ENCODE results near the gene IRAK1.

Gene IRAK1

DNA sequence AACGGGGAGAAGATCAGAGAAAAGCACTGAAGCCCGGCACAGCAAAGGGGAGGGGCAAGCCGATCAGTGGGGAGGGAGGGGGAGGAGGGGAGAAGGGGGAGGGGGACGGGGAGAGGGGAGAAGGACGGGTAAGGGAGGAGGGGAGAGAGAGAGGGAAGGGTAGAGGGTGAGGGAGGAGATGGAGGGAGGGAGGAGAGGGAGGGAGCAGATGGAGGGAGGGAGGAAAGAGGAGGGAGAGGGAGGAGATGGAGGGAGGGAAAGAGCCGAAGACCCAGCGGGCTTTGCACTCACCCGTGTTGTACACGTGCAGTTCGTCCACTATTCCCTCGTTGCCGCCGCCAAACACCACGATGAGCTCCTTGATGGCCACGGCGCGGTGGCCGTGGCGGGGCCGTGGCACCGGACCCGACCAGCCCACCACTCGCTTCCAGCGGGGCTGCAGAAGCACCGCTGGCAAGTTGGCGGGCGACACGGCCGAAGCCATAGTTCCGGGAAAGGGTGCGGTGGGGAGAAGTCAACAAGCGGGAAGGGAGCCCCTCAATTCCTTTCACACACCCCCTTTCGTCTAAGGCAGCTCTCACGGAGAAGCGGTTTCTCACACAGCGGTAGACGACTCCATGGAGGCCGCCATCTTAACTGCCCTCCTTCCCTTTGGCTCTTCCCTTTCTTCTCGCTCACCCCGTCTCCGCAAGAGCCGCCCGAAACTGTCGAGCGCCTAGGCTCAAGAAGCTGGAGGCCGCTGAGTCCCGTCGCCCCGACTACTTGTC is 49.2 kb downstream of the IRAK1 start (continued):
- TF ChIP-seq, protein P1, sequence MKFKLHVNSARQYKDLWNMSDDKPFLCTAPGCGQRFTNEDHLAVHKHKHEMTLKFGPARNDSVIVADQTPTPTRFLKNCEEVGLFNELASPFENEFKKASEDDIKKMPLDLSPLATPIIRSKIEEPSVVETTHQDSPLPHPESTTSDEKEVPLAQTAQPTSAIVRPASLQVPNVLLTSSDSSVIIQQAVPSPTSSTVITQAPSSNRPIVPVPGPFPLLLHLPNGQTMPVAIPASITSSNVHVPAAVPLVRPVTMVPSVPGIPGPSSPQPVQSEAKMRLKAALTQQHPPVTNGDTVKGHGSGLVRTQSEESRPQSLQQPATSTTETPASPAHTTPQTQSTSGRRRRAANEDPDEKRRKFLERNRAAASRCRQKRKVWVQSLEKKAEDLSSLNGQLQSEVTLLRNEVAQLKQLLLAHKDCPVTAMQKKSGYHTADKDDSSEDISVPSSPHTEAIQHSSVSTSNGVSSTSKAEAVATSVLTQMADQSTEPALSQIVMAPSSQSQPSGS (tag by site-specific recombination; IDR thresholded peaks at IDR 0.05; ENCODE audit: low read depth): no peak
- TF ChIP-seq ZNF837 (tag by site-specific recombination; IDR thresholded peaks at IDR 0.05): no peak
- peak; percentile 70; the same call in 1 of the 2 replicates for TF ChIP-seq ZBTB7A (tag by site-specific recombination; IDR thresholded peaks at IDR 0.05; ENCODE audit: low read depth)
- TF ChIP-seq, protein P2, sequence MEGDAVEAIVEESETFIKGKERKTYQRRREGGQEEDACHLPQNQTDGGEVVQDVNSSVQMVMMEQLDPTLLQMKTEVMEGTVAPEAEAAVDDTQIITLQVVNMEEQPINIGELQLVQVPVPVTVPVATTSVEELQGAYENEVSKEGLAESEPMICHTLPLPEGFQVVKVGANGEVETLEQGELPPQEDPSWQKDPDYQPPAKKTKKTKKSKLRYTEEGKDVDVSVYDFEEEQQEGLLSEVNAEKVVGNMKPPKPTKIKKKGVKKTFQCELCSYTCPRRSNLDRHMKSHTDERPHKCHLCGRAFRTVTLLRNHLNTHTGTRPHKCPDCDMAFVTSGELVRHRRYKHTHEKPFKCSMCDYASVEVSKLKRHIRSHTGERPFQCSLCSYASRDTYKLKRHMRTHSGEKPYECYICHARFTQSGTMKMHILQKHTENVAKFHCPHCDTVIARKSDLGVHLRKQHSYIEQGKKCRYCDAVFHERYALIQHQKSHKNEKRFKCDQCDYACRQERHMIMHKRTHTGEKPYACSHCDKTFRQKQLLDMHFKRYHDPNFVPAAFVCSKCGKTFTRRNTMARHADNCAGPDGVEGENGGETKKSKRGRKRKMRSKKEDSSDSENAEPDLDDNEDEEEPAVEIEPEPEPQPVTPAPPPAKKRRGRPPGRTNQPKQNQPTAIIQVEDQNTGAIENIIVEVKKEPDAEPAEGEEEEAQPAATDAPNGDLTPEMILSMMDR (tag by site-specific recombination; IDR thresholded peaks at IDR 0.05): 0 out of 2 replicates have a peak, but pooled peaks have one; percentile 13
- TF ChIP-seq, protein P3, sequence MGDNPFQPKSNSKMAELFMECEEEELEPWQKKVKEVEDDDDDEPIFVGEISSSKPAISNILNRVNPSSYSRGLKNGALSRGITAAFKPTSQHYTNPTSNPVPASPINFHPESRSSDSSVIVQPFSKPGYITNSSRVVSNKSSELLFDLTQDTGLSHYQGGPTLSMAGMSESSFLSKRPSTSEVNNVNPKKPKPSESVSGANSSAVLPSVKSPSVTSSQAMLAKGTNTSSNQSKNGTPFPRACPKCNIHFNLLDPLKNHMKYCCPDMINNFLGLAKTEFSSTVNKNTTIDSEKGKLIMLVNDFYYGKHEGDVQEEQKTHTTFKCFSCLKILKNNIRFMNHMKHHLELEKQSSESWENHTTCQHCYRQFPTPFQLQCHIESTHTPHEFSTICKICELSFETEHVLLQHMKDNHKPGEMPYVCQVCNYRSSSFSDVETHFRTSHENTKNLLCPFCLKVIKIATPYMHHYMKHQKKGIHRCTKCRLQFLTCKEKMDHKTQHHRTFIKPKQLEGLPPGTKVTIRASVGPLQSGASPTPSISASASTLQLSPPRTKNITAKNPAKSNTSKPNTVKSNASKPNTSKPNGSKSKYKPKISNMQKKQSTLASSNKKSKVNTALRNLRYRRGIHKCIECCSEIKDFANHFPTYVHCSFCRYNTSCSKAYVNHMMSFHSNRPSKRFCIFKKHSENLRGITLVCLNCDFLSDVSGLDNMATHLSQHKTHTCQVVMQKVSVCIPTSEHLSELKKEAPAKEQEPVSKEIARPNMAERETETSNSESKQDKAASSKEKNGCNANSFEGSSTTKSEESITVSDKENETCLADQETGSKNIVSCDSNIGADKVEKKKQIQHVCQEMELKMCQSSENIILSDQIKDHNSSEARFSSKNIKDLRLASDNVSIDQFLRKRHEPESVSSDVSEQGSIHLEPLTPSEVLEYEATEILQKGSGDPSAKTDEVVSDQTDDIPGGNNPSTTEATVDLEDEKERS (tag by site-specific recombination; IDR thresholded peaks at IDR 0.05): no peak
- no peak for TF ChIP-seq ZFP37 (tag by site-specific recombination; IDR thresholded peaks at IDR 0.05)
- TF ChIP-seq ZNF529 (tag by site-specific recombination; IDR thresholded peaks at IDR 0.05; ENCODE audit: insufficient replicate concordance): no peak
- no peak for TF ChIP-seq ZNF211 (tag by site-specific recombination; IDR thresholded peaks at IDR 0.05; ENCODE audit: low read depth)
- no peak for TF ChIP-seq ZNF175 (tag by site-specific recombination; IDR thresholded peaks at IDR 0.05)
- TF ChIP-seq ZNF658 (tag by site-specific recombination; IDR thresholded peaks at IDR 0.05): no peak
- TF ChIP-seq ZNF423 (tag by site-specific recombination; IDR thresholded peaks at IDR 0.05): no peak
- peak; percentile 47; the same call in 1 of the 2 replicates for TF ChIP-seq ZBTB6 (tag by site-specific recombination; IDR thresholded peaks at IDR 0.05)
- no peak for TF ChIP-seq ZNF561 (tag by site-specific recombination; IDR thresholded peaks at IDR 0.05; ENCODE audit: borderline replicate concordance)
- TF ChIP-seq ZNF266 (tag by site-specific recombination; IDR thresholded peaks at IDR 0.05; ENCODE audit: low read depth): no peak
- no peak for TF ChIP-seq SCRT2 (tag by site-specific recombination; IDR thresholded peaks at IDR 0.05)
- TF ChIP-seq ZNF280C (tag by site-specific recombination; IDR thresholded peaks at IDR 0.05): no peak
- no peak for TF ChIP-seq ZNF449 (tag by site-specific recombination; IDR thresholded peaks at IDR 0.05)
- peak; percentile 71; the same call in 1 of the 2 replicates for TF ChIP-seq ZNF169 (tag by site-specific recombination; IDR thresholded peaks at IDR 0.05)
- no peak for TF ChIP-seq ZNF513 (tag by site-specific recombination; IDR thresholded peaks at IDR 0.05)
- peak; percentile 68 for TF ChIP-seq IKZF3 (tag by site-specific recombination; IDR thresholded peaks at IDR 0.05)
- TF ChIP-seq ZNF670 (tag by site-specific recombination; IDR thresholded peaks at IDR 0.05; ENCODE audit: low read depth): no peak
- TF ChIP-seq ZNF768 (tag by site-specific recombination; IDR thresholded peaks at IDR 0.05): no peak
- TF ChIP-seq GLIS1 (tag by site-specific recombination; IDR thresholded peaks at IDR 0.05): no peak
